NCI-H2227 treated with DMSO at 0.1 percent for 48 hours (cell line): ENCODE results near the gene CHID1.

Source experiments
- DNase-seq: peaks from one replicate; lab custom pipeline; 2025; lab: John Stamatoyannopoulos, UW

Gene CHID1

DNA sequence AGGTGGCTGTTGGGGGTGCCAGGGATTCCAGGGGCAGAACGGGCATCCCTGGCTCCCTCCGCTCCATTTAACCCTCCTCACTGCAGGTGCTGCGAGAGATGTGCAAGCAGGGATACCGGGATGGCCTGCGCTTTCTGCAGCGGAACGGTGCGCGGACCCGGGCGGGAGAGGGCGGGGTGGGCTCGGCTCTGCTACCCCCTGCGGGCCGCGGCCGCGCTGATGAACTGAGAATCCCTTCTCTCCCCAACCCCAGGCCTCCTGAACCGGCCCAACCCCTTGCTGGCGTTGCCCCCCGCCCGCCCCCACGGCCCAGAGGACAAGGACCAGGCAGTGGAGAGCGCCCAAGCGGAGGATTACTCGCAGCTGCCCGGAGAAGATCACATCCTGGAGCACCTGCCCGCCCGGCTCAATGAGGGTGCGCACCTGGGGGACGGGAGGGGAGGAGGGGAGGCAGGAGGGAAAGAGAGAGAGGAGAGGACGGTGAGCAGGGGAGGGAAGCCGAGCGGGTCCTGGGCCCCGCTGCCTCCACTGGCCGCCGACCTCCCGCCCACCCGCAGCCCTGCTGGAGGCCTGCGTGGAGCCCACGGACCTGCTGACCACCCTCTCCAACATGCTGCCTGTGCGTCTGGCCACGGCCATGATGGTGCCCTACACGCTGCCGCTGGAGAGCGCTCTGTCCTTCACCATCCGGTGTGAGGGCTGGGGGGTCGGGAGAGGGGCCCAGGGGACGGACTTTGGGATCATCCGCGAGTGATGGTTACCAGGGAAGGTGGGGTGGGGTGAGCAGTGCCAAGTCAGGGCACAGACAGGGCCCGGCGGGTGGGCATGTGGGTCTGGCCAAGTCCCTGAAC, 86.9 kb downstream of the CHID1 start:
- no peak for DNase-seq

DNA sequence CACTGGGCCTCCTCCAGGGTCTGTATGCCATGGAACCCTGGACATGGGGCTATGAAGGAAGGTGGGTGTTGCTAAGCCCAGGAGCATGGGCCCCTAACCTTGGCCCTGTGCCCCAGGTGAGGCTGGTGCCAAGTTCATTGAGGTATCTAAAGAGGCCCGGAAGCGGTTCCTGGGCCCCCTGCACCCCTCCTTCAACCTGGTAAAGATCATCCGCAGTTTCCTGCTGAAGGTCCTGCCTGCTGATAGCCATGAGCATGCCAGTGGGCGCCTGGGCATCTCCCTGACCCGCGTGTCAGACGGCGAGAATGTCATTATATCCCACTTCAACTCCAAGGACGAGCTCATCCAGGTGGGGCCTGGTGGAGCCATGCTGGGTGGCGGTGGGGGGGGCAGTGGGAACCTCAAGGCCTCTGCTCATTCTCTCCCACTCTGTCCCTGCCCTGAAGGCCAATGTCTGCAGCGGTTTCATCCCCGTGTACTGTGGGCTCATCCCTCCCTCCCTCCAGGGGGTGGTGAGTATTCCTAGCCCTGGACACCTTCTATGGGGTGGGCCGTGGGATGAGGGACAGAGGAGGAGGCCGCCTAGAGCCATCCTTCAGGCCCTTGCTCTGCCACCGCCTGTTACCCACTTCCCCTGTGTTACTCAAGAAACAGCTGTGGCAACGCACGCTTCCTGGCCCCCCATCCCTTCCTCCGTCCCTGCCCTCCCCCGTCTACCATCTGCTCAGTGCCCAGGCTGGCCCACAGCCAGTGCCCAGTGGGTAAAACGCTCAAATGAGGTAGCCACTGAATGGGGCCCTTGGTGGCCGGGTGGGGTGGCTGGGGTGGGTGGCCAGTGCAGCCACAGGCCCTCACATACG, 88.9 kb downstream of the CHID1 start:
- DNase-seq = no peak

DNA sequence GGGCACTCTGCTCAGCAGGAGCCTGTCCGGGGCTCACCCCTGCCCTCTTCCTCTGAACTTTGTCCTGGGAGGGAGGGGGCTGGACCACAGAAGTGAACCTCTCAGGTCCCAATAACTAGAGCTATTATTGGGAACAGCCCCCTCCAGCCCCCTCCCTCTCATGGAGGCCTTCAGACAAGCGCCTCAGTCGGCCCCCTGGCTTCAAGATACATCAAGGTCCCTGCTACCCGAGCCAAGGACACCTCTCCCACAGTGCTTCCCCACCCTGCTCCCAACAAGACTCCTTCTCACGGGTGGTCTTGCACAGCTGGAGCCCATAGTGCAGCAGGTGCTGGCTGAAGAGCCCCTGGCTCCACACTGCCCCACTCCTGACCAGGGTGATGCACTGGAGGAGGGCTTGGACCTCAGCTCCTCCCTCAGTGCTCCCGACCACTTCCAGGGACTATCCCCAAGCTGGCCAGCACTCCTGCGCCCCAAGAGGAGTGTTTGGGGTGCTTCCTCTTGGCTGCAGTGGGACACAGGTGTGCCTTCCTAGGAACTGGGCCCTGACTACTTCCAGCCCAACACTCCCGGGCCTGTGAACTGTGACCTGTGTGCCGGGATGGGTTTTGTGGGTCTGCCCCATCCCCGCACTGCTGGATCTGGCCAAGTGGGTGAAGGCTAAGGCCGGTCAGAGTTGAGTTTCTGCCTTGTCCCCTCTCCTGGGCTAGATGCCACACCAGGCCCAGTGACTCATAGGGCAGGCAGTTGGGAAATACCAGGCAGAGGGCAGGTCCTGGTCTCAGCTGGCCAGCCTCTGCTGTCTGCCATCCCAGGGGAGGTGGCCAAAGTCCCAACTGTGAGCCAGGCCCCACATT, 89.7 kb downstream of the CHID1 start:
- no peak for DNase-seq

DNA sequence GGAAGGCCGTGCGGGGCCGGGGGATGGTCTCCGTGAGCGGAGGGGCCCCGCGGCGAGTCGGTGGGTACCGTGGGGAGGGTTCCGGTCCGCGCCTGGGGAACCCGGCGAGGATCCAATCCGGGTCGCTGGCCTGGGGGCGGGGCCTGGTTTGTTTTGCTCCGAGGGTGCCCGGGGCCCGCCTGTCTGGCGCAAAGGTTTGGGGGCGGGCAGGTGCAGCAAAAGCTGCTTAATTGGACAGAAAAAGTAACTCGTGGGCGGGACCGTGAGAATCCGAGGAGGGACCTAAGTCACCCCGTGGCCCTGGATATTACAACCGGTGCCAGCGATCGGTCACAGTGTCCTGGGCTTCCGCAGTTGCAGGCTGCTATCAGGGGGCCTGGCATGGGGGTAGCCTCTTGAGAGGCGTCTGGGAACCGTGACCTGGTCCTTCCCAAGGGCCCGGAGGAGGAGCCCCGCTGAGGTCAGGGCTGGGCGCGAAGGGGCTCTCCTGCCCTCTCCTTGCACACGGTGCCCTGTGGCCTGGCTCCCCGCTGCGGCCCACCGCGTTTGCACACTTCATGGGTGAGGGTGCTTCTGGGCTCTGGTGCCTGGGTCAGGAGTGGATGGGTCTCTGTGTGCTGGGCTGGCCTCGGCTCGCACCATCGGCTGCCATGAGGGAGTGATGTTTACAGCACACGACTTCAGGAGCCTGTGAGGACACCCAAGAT, 90.5 kb downstream of the CHID1 start:
- DNase-seq = peak; percentile 49

DNA sequence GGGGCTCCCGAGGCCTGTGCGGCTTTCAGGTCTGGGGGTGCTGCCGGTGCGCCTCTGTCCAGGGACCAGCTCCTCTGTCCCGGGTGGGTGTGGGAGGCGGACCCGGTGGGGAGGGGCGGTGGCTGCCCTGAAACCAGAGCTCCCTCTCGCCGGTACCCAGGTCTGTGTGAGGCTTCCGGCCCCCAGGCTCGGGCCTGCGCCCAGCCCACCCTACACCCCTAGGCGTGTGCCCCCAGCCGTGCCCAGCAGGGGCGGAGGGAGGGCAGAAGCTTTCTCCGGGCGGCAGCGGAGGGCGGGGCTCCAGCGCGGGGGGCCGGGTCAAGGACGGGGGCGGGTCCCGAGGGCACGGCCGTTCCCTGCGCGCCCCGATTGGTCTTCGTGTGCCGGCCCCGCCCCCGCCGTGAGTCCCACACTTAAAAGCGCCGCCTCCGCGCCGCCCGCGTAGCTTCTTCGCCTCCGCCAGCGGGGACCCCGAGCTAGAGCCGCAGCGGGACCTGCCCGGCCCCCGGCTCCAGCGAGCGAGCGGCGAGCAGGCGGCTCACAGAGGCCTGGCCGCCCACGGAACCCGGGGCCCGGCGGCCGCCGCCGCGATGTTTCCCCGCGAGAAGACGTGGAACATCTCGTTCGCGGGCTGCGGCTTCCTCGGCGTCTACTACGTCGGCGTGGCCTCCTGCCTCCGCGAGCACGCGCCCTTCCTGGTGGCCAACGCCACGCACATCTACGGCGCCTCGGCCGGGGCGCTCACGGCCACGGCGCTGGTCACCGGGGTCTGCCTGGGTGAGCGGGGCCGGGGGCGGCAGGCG, 91.3 kb downstream of the CHID1 start:
- peak; percentile 92 for DNase-seq

DNA sequence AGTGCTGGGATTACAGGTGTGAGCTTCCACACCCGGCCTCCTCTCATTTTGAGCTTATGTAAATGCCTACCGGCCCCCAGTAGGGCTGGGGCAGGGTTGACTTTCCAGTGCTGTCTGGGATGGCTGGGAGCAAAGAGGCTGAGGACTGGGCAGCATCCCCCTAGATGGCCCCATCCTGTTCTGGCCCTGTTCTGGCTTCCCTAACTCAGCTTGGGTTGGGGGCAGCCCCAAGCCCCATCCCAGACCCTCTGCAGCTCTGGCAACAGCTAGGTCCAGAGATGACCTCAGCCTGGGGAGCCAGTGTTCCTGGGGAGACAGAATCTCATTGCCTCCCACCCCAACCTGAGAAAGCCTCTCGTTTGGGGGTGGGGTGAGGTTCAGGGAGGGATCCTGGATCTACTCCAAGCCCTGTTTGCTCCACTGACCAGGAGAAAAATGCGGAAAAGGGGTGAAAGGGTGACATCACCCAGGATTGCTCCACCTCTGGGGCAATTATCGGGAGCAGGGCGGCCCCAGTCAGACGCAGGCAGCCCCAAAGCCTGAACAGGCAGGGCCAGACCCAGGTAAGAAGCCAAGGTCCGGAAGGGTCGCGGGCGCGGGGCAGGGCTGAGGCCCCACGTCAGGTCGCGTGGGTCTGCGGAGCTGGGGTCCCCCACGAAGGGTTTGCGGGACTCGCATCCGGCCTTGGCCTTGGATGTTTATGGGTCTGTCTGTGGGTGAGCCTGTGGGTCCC, 92.0 kb downstream of the CHID1 start, which contains the start of gene PNPLA2:
TSS of gene PNPLA2 (plus strand) at position 519 of the 733 bp plus-strand sequence. CDS start 805 bp downstream, outside the sequence.
- no peak for DNase-seq
